Hepatocyte (in vitro differentiated cells): ENCODE results near the gene DMBX1. TPM values are rescaled to one million over a fixed set of nuclear protein-coding genes. Genes with fewer than 3 reads are reported as not detected.

ENCODE experiments used
- DNase-seq: peaks from one replicate; pipeline ENCODE4 v3.0.0-alpha.2; 2016; ENCODE audit warnings: low spot score
- H2AFZ ChIP-seq: fragments of 200-600 bp; sonication (generic); 2 replicates; pipeline ENCODE4 v1.6.0; 2016; ENCODE audit warnings: antibody characterized with exemption, mild to moderate bottlenecking
- H3K27ac ChIP-seq: fragments of 200-600 bp; sonication (generic); 2 replicates; pipeline ENCODE4 v1.5.1; 2016; ENCODE audit warnings: mild to moderate bottlenecking
- H3K27me3 ChIP-seq: fragments of 200-600 bp; sonication (generic); 2 replicates; pipeline ENCODE4 v1.6.1; 2016
- H3K36me3 ChIP-seq: fragments of 200-600 bp; sonication (generic); replicated peaks from 2 replicates; pipeline ENCODE4 v1.5.1; 2016; ENCODE audit warnings: low read depth; ENCODE audit not compliant: insufficient read depth
- H3K4me1 ChIP-seq: fragments of 200-600 bp; sonication (generic); 2 replicates; pipeline ENCODE4 v1.5.1; 2016; ENCODE audit warnings: mild to moderate bottlenecking, moderate library complexity; ENCODE audit not compliant: insufficient read depth
- H3K4me2 ChIP-seq: fragments of 200-600 bp; sonication (generic); 2 replicates; pipeline ENCODE4 v1.6.0; 2016
- H3K4me3 ChIP-seq: fragments of 200-600 bp; sonication (generic); 2 replicates; pipeline ENCODE4 v1.5.1; 2016; ENCODE audit warnings: mild to moderate bottlenecking
- H3K79me2 ChIP-seq: fragments of 200-600 bp; sonication (generic); 2 replicates; pipeline ENCODE4 v1.6.0; 2017; ENCODE audit warnings: mild to moderate bottlenecking
- H3K9me2 ChIP-seq: fragments of 200-600 bp; sonication (generic); replicated peaks from 2 replicates; pipeline ENCODE4 v1.6.0; 2017; ENCODE audit warnings: mild to moderate bottlenecking; ENCODE audit not compliant: insufficient read depth
- H3K9me3 ChIP-seq: fragments of 200-600 bp; sonication (generic); 2 replicates; pipeline ENCODE4 v1.5.1; 2016; ENCODE audit warnings: low read depth, mild to moderate bottlenecking
- H4K20me1 ChIP-seq: fragments of 200-600 bp; sonication (generic); 2 replicates; pipeline ENCODE4 v1.6.0; 2016; ENCODE audit warnings: mild to moderate bottlenecking; ENCODE audit not compliant: insufficient read depth, poor library complexity, severe bottlenecking
- CTCF ChIP-seq: fragments of 200-600 bp; sonication (generic); IDR thresholded peaks from 2 replicates; pipeline ENCODE4 v1.5.1; 2016; ENCODE audit warnings: antibody characterized with exemption, mild to moderate bottlenecking; ENCODE audit not compliant: poor library complexity
- EZH2 ChIP-seq: fragments of 200-600 bp; sonication (generic); IDR thresholded peaks from 2 replicates; pipeline ENCODE4 v1.6.1; 2016; ENCODE audit warnings: antibody characterized with exemption, mild to moderate bottlenecking, borderline replicate concordance
- EZH2phosphoT487 ChIP-seq: fragments of 200-600 bp; sonication (generic); IDR thresholded peaks from one replicate; pipeline ENCODE4 v1.6.1; 2018; ENCODE audit warnings: antibody characterized with exemption, mild to moderate bottlenecking, low read depth, moderate library complexity; ENCODE audit not compliant: unreplicated experiment, severe bottlenecking
- WGBS: methylation state at CpG from one replicate; pipeline ENCODE4 v1.1.6; 2016; ENCODE audit warnings: low lambda C conversion rate; ENCODE audit errors: missing lambda C conversion rate; 5-methylcytosine and 5-hydroxymethylcytosine counted together
- polyA plus RNA-seq: library from polyadenylated mRNA; unstranded; fragments of >200 nt; fragmentation: Nextera tagmentation; extraction: Ambion mirVana; gene quantifications from 2 replicates; pipeline ENCODE4 v1.2.1, GENCODE V29; 2016
- total RNA-seq: library from RNA; depleted of rRNA; stranded (reverse); fragments of >200 nt; gene quantifications from 2 replicates; pipeline ENCODE4 v1.2.3, GENCODE V29; 2014

Gene DMBX1
- total and polyA plus RNA-seq, 2 experiments from 2014 or later, result not detected

GRCh38 chr1:46501528-46501927 is 11.9 kb downstream of the DMBX1 start:
- Histone ChIP-seq H3K36me3 (no peaks in the 10 kb centered on the region), H2AFZ (no peak overlapping the region), H3K4me2 (no peak overlapping the region)

GRCh38 chr1:46503421-46503820 is 13.8 kb downstream of the DMBX1 start:
- Histone ChIP-seq H3K9me2 (no peaks in the 10 kb centered on the region), H4K20me1 (no peaks in the 10 kb centered on the region), H3K9me3 (no peaks in the 10 kb centered on the region), H3K36me3 (no peaks in the 10 kb centered on the region), H3K4me2 (no peak overlapping the region), H3K79me2 (no peaks in the 10 kb centered on the region), H2AFZ (no peak overlapping the region), H3K27ac (no peak overlapping the region), H3K27me3 (peaks cover 28% of the 10 kb centered on the region), H3K4me3 (no peak overlapping the region), H3K4me1 (no peaks in the 10 kb centered on the region)
- TF ChIP-seq CTCF (no peak), EZH2 (no peak), EZH2phosphoT487 (no peak)
- no peak for DNase-seq
- WGBS, result 83% methylated on average over 4 of the region's 4 CpGs

More at GRCh38 chr1:46501528-46501927, 11.9 kb downstream of the DMBX1 start:
- Histone ChIP-seq H3K27ac (no peak overlapping the region), H3K79me2 (no peaks in the 10 kb centered on the region), H3K9me3 (no peaks in the 10 kb centered on the region), H3K4me3 (no peak overlapping the region), H4K20me1 (no peaks in the 10 kb centered on the region), H3K27me3 (peaks cover 37% of the 10 kb centered on the region), H3K9me2 (no peaks in the 10 kb centered on the region), H3K4me1 (no peaks in the 10 kb centered on the region)
- no peak for TF ChIP-seq CTCF
- TF ChIP-seq EZH2phosphoT487, result no peak
- no peak for TF ChIP-seq EZH2
- WGBS, result 91% methylated on average over 3 of the region's 3 CpGs
- DNase-seq, result no peak

- no peak overlapping the region for H3K4me2 ChIP-seq
- H3K27me3 ChIP-seq, result peaks cover 22% of the 10 kb centered on the region
- H3K4me3 ChIP-seq, result no peak overlapping the region
- no peaks in the 10 kb centered on the region for H3K79me2 ChIP-seq
- WGBS, result 92% methylated on average over 17 of the region's 17 CpGs
- no peak overlapping the region for H2AFZ ChIP-seq
- H3K9me2 ChIP-seq, result no peaks in the 10 kb centered on the region
- no peak overlapping the region for H3K27ac ChIP-seq
- H3K9me3 ChIP-seq, result no peaks in the 10 kb centered on the region
- no peaks in the 10 kb centered on the region for H4K20me1 ChIP-seq
- H3K4me1 ChIP-seq, result no peaks in the 10 kb centered on the region
- DNase-seq, result no peak
- no peaks in the 10 kb centered on the region for H3K36me3 ChIP-seq
- TF ChIP-seq EZH2phosphoT487 (no peak), EZH2 (no peak), CTCF (no peak)
Measured at GRCh38 chr1:46506470-46507219, 17.0 kb downstream of the DMBX1 start.
